Tibial nerve (tissue), 4 donors: Measurements from ENCODE around the gene NUTF2. TPM values are rescaled to one million over a fixed set of nuclear protein-coding genes. Genes with fewer than 3 reads are reported as not detected.

Experiments used
- DNase-seq, 2 donors: peaks; one replicate each; pipeline ENCODE4 v3.0.0-alpha.2; 2019; ENCODE audit warnings: low spot score in 2 of 2
- H3K27ac ChIP-seq, 4 donors: fragments of 200-600 bp; sonication (generic) in 3 of 4; one replicate each; pipeline ENCODE4 v1.5.1; 2017 to 2019; ENCODE audit warnings: mild to moderate bottlenecking in 1 of 4
- H3K27me3 ChIP-seq, 2 donors: fragments of 200-600 bp; sonication (generic) in 1 of 2; one replicate each; pipeline versions ENCODE4 v1.5.1 to v1.6.0; 2017 to 2019
- H3K36me3 ChIP-seq, 3 donors: fragments of 200-600 bp; sonication (generic); one replicate each; pipeline ENCODE4 v1.5.1; 2018 to 2019
- H3K4me1 ChIP-seq, 4 donors: fragments of 200-600 bp; sonication (generic) in 3 of 4; one replicate each; pipeline ENCODE4 v1.5.1; 2017 to 2019
- H3K4me3 ChIP-seq, 4 donors: fragments of 200-600 bp; sonication (generic) in 3 of 4; one replicate each; pipeline ENCODE4 v1.5.1; 2017 to 2019; ENCODE audit warnings: mild to moderate bottlenecking in 1 of 4, moderate library complexity in 1 of 4
- H3K9me3 ChIP-seq, 4 donors: fragments of 200-600 bp; sonication (generic) in 3 of 4; one replicate each; pipeline ENCODE4 v1.5.1; 2017 to 2019
- CTCF ChIP-seq, 5 experiments: fragments of 200-600 bp in 3 of 5; fragments of 450-650 bp in 2 of 5; sonication (generic) in 3 of 5; IDR thresholded peaks; one replicate each; pipeline ENCODE4 v1.5.1; 2016 to 2019; ENCODE audit warnings: antibody characterized with exemption in 5 of 5, mild to moderate bottlenecking in 3 of 5, moderate library complexity in 2 of 5
- EP300 ChIP-seq, 2 donors: sonication (generic); formaldehyde crosslinking; IDR thresholded peaks; one replicate each; pipeline ENCODE4 v1.6.1; 2017; ENCODE audit warnings: antibody characterized with exemption in 2 of 2, mild to moderate bottlenecking in 1 of 2
- POLR2A ChIP-seq, 2 donors: fragments of 450-650 bp; IDR thresholded peaks; one replicate each; pipeline ENCODE4 v1.6.1; 2017; ENCODE audit warnings: antibody characterized with exemption in 2 of 2, mild to moderate bottlenecking in 2 of 2, moderate library complexity in 2 of 2
- WGBS, 2 donors: methylation state at CpG; one replicate each; pipeline ENCODE4 v1.1.5; 2018; 5-methylcytosine and 5-hydroxymethylcytosine counted together
- total RNA-seq, 4 donors: library from RNA; depleted of rRNA; stranded (reverse); fragments of >200 nt; gene quantifications; one replicate each; pipeline ENCODE4 v1.1.0, GENCODE V29; 2016

NUTF2 gene
- total RNA-seq, 4 donors from 2014 or later, result 54.4 to 137 (median 105) TPM

DNA sequence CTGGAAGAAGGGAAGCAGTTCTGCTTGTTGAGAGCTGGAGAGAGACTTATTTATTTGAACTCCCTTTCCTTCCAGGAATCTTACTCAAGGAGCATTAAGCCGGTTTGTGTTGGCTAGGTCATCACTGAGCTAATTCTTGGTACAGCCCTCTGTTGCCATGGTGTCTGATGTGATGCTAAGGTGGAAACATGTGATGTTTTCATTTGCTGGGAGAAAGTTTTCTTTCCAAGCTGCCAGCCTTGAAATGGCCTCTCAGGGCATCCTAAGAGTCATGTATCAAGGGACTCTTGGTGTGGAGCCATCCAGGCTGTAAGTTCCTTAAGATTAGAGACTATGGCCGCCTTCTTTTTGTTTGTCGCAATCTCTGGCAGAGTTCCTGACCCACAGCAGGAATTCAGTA, 50.5 kb downstream of the NUTF2 start:
- TF ChIP-seq CTCF (IDR thresholded peaks at IDR 0.05), result no peak
- peak in 1 of 2 donors; percentile 13 for TF ChIP-seq POLR2A (IDR thresholded peaks at IDR 0.05)
- peak; percentile 14 to 71 for TF ChIP-seq EP300 (IDR thresholded peaks at IDR 0.05)
- DNase-seq, result peak in 1 of 2 donors; percentile 71
- H3K4me1 ChIP-seq, result peaks cover 3 to 59% (median 32%) of the 10 kb centered on the region in 4 donors
- no peak overlapping the region for H3K4me3 ChIP-seq
- H3K9me3 ChIP-seq, result no peaks in the 10 kb centered on the region
- 59 to 60% methylated on average over 3 of the region's 3 CpGs for WGBS, 2 donors
- H3K27me3 ChIP-seq, result no peaks in the 10 kb centered on the region
- H3K36me3 ChIP-seq, result peaks cover 0 to 8% (median 0%) of the 10 kb centered on the region in 3 donors
- H3K27ac ChIP-seq, result peak overlapping the region in 3 of 4 donors; percentile 51 to 82 (median 82)

- no peaks in the 10 kb centered on the region for H3K27me3 ChIP-seq
- no peak overlapping the region for H3K4me3 ChIP-seq
- TF ChIP-seq CTCF (IDR thresholded peaks at IDR 0.05) (no peak), EP300 (IDR thresholded peaks at IDR 0.05) (no peak), POLR2A (IDR thresholded peaks at IDR 0.05) (no peak)
- H3K9me3 ChIP-seq, result no peaks in the 10 kb centered on the region
- peaks cover 0 to 30% (median 4%) of the 10 kb centered on the region in 3 donors for H3K36me3 ChIP-seq
- peaks cover 0 to 23% (median 12%) of the 10 kb centered on the region in 4 donors for H3K4me1 ChIP-seq
- DNase-seq, result no peak
- 93 to 95% methylated on average over 5 of the region's 5 CpGs for WGBS, 2 donors
- H3K27ac ChIP-seq, result no peak overlapping the region
Measured at GRCh38 chr16:67901734-67902133, 55.0 kb downstream of the NUTF2 start.

DNA sequence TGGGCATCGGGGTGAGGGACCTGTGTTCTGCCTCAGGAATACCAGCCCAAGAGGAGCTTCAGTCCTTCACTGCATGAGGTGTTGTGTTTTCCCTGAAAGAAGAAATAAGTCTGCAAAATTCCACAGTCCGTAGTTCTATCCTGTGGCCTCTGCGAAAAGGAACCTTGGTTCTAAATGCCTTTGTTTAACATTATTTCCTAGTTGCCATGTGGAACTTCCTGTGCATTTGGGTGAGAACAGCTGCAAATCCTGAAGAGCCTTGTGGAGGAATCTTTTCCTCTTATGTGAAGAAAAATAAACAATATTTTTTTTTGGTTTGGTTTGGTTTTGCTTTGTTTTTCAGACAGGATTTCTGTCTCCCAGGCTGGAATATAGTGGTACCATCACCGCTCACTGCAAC, 56.1 kb downstream of the NUTF2 start:
- Histone ChIP-seq H3K36me3 (peaks cover 0 to 30% (median 4%) of the 10 kb centered on the region in 3 donors), H3K27me3 (no peaks in the 10 kb centered on the region), H3K9me3 (no peaks in the 10 kb centered on the region), H3K27ac (no peak overlapping the region), H3K4me3 (no peak overlapping the region), H3K4me1 (peaks cover 0 to 12% (median 2%) of the 10 kb centered on the region in 4 donors)
- TF ChIP-seq CTCF (IDR thresholded peaks at IDR 0.05) (no peak), EP300 (IDR thresholded peaks at IDR 0.05) (no peak), POLR2A (IDR thresholded peaks at IDR 0.05) (no peak)
- no peak for DNase-seq
- 73 to 82% methylated on average over 4 of the region's 4 CpGs for WGBS, 2 donors

GRCh38 chr16:67907397-67908180, 60.9 kb downstream of the NUTF2 start:
- Histone ChIP-seq H3K27ac (no peak overlapping the region), H3K9me3 (no peaks in the 10 kb centered on the region), H3K36me3 (peaks cover 0 to 62% (median 19%) of the 10 kb centered on the region in 3 donors), H3K4me1 (peaks cover 0 to 9% (median 0%) of the 10 kb centered on the region in 4 donors), H3K27me3 (no peaks in the 10 kb centered on the region), H3K4me3 (no peak overlapping the region)
- DNase-seq, result no peak
- TF ChIP-seq EP300 (IDR thresholded peaks at IDR 0.05) (no peak), CTCF (IDR thresholded peaks at IDR 0.05) (no peak), POLR2A (IDR thresholded peaks at IDR 0.05) (no peak)
- WGBS, 2 donors, result 85 to 89% methylated on average over 11 of the region's 11 CpGs

GRCh38 chr16:67909056-67909742, 62.5 kb downstream of the NUTF2 start:
- 95% methylated on average over 33 to 36 of the region's 36 CpGs for WGBS, 2 donors
- Histone ChIP-seq H3K4me1 (peaks cover 0 to 9% (median 0%) of the 10 kb centered on the region in 4 donors), H3K4me3 (no peak overlapping the region), H3K36me3 (peaks cover 0 to 54% (median 14%) of the 10 kb centered on the region in 3 donors), H3K27ac (no peak overlapping the region), H3K9me3 (no peaks in the 10 kb centered on the region), H3K27me3 (no peaks in the 10 kb centered on the region)
- no peak for TF ChIP-seq EP300 (IDR thresholded peaks at IDR 0.05)
- TF ChIP-seq POLR2A (IDR thresholded peaks at IDR 0.05), result no peak
- TF ChIP-seq CTCF (IDR thresholded peaks at IDR 0.05), result no peak
- no peak for DNase-seq
